Inflammatory macrophage treated with lipopolysaccharide for 1 hour (primary cell): Measurements from ENCODE around the gene SLC35E1.

Experiments
- DNase-seq, 2 donors: peaks; one replicate each; pipeline ENCODE4 v3.0.0-alpha.2; 2020 to 2022

The SLC35E1 gene

DNA sequence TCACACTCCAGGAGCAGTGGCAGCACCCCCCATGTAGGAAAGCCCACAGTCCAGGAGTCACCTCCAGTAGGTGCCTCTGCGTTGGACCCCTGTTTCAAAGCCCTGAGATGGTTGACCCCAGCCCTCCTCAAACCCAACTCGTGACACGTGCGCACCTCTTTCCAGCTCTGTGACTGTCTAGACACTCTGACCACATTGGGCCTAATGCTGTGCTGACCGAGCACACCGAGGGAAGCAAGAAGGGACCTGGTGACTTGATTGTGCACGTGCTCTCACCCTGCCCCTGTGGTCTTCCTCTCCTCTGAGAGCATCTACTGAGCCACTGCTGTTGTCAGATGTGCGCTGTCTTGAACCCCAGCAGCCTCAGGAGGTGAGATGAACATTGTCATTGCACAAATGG, 22.9 kb upstream of the SLC35E1 start:
- DNase-seq: no peak

DNA sequence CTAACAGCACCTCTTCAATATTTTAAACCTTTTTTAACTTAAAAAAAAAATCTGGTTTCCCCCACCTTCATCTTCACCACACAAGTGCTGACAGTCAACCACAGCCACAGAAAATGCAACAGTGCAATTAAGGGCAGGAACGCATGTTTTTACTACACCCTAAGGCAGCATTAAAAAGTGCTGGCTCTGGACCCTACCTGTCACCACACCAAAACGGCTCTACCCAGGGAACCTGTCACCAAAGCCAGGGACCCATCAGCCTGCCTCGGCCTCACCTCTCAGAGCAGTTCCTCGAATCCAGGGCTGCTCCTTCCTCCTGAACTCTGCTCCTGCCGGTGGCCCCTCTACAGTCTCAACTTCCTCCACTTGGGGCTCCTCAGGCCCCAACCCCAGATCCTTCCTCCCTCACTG, 22.5 kb upstream of the SLC35E1 start:
- peak in 1 of 2 donors; percentile 5 for DNase-seq

DNA sequence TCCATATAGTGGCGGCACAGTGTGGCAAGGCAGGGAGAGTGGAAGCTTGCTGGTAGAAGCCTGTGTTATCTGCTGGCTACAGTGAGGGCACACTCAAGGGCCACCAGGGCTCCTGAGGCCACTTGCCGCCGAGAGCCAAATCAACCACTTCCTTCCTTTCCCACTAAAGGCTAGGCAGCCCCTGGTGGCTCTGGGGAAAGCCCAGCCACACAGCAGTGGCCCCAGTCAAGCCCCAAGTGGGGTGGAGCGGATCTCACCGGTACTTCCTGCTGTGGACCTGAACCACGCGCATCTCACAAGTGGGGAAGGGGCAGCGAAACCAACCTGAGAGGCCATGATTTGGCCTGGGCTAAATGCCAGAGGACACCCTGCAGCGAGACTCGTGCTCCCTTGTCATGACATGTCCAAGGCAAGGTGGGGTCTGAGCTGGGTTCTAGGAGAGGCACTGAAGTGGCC, 21.9 kb upstream of the SLC35E1 start:
- peak in 1 of 2 donors; percentile 38 for DNase-seq

DNA sequence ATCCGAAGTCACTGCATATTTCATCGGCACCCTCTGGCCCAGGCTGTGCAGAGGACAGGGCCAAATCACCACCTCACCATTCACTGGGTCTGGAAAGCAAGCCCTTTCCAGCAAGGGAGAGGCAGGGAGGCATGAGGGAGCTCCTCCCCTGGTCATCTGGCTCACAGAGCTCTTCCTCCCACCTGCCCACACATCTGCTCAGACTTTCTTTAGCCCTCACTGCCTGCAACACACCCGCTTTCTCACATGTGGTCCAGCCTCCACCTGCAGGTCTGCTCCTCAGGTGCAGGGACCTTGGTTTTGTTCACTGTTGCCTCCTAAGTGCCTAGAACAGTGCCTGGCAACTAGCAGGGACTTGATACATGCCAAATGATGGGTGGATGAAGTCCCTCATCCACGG, 21.0 kb upstream of the SLC35E1 start:
- DNase-seq: no peak

DNA sequence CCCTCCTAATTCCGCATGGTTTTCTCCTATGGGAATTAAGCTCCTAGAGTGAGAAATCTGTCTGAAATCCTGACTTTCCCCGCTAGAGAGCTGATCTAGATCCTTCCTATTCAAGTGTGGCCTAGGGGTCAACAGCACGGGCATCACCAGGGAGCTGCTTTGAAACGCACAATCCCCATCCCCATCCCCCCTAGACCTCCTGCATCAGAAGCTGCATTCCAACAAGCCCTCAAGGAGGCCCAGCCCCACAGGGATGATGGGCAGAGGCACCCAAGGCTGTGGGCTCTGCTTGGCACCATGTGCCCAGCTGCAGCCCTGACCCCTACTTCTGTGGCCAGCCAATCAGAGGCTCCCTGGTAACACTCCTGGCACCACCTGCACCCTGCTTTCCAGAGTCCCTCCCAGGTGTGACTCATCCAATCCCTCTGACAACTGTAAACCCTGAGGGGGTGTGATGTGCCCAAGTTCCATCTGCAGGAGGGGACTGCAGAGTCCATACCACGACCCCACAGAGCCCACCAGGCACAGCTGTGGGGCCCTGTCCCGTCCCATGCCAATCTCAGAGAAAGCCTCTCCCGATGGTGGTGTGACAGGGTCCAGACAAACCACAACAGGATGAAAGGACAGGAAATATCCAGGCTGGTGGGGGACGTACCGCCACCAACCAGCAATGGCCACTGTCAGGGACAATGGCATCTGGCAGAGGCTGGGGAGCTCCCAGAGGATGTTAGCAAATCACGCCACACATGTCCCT, 19.8 kb upstream of the SLC35E1 start:
- DNase-seq: no peak

DNA sequence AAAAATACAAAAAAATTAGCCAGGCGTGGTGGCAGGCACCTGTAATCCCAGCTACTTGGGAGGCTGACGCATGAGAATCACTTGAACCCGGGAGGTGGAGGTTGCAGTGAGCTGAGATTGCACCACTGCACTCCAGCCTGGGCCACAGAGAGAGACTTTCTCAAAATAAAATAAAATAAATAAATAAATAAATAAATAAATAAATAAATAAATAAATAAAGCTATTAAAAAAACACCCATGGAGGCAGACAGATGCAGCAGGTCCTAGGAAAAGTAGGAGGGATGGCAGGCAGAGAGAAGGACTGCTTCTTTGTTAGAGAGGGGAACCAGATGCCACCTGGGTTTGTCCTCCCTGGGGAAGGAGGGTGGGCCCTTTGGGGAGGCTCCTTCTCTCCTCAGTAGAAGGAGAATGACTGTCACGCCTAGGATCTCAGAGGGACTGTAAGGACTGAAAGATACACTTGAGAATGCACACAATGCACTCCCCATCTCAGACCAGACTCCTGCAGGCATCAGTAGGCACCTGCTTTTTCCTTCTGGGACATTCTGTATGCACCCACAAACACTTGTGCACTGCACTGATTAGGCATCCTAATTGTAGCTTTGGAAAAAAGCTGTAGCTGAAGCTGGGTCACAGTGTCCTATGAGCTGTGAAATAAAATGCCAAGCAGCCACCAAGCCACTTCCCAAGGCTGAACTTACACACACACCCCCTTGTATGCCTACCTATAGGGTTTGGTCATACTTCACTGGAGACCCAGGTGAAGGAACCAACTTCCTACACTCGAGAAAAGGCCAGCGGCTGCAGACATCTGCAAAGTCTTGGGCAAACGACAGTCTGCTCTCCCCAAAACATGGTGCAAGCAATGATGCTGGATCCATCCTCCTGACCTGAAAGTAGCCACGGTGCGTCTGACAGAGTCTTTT, 18.9 kb upstream of the SLC35E1 start:
- DNase-seq: no peak

DNA sequence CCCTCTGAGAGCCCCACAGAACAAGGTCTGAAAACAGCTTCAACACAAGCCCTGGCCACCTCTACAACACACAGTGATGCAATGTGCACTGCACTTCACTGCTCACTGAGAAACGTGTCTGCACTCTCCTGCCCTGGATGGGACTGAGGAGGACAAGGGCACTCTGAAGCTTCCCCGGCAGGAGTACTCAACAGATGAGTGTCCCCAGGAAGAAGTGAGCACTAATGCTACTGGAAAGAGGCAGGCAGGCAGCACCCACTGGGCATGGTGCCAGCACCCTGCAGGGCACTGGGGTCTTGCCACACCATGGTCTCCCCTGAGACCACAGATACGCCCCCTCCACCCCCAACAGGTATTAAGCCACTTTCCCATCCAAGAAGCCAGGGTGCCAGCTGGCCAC, 17.7 kb upstream of the SLC35E1 start:
- DNase-seq: no peak

DNA sequence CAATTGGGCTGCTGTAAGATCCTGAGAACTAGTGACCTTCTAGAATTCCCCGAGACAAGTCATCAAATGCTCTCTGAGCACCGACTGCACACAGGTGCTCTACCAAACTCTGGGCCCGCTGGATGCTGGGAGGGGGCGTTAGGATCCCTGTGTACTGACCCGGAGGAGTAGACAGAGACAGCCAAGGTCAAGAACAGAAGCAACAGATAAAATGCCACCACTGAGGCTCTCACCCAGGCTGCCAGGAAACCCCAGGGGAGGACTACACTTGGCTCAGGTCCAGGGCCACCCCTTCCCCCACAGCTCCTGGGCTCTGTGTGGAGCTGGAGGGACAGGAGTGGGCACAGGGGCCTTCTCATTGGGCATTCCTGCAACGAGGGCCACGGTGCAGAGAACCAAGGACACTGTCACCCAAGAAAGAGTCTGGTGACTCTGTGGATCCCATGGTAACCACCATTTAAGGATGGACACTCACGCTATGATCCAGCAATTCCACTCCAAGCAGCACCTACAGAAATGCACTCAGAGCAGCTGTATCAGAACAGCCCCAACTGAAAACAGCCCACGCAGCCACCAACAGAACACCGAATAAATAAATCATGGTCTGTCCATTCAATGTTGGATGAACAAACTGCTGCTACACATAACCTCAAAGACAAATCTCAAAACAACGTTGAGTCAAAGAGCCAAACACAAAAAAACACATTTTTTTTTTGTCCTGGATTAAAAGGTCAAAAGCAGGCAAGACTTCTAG, 16.8 kb upstream of the SLC35E1 start:
- no peak for DNase-seq

DNA sequence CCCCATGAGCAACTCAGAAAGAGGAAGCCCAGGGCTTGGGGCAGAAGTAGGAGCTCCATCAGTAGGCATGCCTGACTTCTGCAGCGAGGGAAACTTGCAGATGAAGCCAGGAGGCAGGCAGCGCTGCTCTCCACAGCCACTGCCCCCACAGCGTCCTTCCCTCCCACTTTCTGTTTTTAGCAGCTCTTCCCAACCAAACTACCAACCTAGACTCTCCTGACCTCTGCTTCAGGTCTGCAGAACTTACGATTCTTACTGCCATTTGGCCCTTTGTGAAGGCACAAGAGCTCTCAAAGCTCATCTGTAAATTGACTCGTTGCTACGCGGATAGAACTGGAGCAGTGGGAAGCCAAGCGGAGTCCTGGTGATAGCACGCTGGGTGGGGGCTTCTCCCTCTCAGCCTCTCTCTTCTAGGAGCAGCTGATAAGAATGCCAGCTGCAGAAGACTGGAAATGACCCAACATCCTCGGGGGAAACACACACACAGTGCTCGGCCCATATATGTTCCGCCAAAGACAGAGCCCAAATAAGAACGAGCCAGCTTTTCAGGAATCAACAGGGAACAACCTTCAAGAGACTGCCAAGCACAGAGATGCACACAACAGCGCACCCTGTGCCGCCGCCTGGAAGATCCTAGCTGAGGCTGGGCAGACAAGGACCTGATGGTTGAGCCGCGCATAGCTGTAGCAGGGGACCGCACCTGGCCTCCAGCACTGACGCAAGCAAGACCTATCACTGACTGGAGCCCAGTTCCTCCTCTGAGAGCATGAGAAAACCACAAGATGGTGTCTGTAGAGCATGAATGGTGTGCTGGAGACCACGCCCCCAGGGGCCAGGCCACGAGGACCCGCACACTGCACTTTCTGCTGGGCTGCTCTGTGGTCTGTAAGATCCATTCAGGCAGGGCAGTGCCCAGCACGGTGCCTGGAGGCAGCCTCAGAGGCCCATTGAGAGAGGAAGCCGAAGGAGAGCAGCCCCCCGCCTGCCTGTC, 15.9 kb upstream of the SLC35E1 start:
- peak in 1 of 2 donors; percentile 70 for DNase-seq

DNA sequence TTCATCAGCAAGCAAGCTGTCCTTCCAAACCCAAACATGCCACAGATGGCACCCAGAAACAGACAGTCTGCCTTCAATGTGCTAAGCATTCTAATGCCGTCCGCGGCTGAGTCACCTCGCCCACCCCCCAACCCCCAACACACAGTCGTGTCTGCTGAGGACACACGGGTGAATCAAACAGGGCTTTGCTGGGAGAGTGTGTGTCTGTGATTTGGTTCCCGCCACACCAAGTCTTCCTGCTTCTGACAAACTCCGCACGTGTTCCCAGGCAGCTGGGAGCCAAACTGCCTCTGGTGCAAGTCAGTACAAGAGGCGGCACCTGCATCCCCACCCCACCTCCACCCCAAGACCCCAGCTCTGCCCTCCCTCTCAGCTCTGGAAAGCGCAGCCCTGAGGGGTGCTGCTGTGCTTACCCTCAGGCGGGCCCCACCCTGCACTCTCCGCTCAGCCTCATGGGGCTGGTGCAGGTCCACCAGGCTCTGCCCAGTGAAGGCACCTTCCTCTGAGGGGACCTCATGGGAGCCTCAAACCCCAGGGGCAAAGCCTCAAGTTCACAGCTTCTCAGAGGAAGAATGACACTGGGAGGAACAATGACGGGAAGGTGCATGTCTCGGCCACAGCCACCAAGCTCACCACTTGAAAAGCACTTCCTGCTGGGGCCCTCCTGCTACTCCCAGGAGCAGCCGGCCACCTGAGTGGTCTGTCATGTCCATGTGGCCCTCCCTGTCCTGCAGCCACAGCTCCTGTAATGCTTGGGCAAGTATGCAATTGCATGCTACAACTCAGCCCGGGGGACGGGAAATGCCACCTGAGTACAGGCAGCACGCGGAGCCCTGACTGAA, 15.0 kb upstream of the SLC35E1 start:
- peak in 1 of 2 donors; percentile 85 for DNase-seq

DNA sequence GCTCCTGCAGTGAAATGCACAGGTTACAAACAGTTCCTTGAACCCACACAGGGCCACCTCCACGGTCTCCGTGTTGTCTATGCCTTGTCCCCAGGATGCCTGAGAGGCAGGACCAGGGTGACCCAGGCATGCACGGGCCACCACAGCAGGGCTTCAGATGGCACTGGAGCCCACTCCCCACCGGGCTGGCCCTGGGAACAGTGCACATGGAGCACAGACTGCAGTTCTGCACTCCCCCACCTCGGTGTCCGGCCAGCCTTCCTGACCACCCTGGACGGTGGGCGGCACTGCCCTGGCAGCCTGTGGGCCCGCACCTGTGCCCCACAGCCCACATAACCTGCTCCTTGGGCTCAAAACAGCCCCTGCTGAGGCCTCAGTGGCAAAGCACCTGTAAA, 14.3 kb upstream of the SLC35E1 start:
- DNase-seq: no peak

DNA sequence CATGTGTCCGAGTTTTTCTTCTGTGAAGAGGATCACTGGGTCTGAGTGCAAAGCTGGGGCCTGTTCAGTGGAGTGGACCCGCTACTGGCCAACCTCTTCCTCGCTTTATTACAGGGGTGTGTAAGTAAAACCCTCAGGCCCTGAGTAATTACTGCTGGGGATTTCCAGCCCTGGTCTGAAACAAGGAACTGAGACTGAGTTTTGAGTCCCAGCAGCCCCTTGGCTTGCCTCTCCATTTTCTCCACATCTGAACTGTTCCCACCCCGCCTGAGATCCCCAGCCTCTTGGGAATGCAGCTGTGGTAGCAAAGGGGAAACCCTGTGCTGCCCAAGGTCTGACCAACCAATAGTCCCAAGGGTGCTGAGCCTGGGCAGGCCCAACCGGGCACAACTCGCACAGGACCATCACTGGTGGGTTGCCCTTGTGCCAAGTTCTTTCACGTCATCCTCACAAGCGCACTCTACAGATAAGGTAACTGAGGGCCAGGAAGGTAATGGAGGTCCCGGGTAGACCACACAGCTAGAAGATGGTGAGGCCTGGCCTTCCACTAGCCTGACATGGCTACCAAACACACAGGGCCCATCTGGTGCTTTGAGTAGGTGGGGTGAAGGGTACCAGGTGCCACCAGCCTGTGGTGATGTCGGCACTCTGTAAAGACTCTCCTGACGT, 13.7 kb upstream of the SLC35E1 start:
- peak; percentile 83 to 92 for DNase-seq

DNA sequence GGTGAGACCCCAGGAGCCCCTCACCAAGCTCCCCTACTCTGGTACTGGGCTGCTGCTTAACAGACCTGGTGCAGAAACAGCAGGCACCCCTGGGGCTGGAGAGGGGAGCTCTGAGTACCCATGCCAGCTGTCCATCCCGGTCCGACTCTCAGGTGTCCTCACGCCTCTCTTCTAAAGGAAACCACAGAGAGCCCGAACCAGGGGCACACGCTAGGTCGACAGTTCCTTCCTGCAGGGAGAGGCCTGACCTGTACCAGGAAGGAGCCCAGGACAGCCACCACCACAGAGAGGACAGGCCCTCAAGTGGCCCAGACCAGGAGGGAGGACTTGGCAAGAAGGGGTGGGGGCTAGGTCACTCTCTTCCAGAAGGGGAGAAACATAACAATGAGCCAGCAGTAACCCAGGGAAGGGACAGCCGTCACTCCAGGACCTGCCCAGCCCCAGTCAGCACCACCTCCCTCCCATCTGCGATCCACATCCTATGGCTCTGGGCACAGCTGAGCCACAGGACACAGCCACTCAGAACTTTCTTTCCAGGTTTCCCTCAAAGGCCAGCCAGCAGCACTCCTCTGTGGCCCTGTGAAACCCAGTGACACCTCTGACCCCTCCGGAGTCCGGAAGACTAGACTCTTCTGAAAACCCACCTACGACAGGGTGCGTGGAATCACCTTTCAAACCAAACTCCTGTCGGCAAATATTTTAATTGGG, 13.0 kb upstream of the SLC35E1 start:
- DNase-seq: no peak

DNA sequence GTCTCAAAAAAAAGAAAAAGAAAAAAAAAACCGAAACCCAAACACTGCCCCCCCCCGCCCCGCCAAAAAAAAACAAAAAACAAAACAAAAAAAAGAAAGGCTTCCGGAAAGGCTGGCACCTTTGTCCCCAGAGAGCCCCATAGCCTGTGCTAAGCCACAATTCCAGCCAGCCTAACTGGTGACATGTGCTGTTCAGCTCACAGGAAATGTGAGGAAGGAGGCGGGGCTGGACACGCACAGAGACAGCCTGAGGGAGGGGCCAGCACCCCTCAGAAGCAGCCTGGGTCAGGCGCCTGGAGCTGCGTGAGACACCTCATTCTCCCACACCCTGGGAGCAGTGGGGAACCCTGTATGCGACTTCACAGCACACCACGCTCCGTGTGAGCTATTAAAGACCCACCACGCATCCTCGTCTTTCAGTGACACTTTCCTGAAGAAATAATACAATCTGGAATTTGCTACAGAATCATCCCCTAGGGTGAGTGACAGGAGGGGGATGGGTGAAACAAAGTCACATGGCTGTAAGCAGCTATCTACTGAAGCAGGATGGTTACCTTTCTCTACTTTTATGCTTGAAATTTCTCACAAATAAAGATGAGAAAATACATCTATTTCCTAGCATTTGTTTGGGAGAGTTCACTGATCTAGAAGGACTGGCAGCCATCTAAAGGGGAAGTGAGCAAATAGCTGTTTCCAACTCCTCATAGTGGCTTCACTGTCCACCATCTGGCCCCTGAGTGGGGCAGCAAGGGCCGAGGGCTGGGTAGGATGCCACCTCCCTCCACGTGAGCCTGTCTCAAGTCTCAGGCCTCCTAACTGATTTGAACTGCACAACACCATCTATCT, 12.3 kb upstream of the SLC35E1 start:
- DNase-seq: peak; percentile 70 to 89

DNA sequence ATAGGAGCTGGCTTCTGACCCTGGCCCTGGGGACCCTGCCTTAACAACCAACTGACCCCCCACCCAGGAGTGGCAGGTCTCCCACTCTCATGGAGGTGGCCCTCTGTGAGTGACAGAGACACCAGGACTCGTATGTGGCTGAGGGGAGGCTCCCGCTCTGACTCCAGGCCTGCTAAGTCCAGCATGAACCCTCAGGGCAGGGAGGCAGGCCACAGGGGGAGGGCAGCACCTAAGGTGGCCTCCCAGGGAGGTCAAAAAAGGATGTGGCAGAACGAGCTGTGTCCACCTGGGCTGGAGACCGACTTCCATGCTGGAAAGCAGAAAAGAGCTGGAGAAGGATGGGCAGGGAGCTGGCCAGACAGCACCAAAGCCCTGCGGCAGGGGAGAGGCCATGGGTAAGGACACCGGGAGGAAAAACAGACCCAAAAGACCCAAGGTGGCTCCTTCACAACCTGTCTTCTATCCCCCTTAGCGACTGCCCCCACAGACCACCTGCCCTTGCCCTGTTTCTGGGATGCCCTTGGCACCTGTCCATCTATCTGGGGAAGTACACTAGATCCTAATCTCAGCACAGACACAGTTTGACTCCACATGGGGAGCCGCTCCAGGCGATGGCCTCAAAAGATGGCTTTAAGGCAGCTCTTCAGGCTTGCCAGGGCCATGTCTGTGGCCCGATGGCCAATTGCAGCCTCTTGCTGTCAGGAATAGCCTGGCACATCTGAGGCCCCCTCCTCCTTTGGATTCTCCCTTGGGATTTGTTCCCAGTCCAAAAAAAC, 10.5 kb upstream of the SLC35E1 start:
- no peak for DNase-seq

DNA sequence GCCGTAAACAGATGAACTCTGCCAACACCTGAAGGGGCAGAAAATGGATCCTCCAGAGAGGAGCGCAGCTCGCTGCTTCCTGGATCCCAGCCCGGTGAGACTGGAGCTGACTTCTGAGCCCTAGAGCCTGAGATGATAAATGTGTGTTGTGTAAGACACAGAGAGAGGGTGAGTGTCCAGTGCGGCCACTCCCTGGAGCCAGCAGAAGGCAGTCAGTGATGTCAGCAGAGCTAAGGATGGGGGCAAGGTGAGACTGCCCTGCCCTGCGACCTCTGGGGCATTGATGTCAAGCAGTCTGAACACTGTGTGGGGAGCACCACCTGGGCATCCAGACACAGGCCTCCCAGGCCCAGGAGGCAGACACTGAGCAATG, 9.7 kb upstream of the SLC35E1 start:
- DNase-seq: no peak

DNA sequence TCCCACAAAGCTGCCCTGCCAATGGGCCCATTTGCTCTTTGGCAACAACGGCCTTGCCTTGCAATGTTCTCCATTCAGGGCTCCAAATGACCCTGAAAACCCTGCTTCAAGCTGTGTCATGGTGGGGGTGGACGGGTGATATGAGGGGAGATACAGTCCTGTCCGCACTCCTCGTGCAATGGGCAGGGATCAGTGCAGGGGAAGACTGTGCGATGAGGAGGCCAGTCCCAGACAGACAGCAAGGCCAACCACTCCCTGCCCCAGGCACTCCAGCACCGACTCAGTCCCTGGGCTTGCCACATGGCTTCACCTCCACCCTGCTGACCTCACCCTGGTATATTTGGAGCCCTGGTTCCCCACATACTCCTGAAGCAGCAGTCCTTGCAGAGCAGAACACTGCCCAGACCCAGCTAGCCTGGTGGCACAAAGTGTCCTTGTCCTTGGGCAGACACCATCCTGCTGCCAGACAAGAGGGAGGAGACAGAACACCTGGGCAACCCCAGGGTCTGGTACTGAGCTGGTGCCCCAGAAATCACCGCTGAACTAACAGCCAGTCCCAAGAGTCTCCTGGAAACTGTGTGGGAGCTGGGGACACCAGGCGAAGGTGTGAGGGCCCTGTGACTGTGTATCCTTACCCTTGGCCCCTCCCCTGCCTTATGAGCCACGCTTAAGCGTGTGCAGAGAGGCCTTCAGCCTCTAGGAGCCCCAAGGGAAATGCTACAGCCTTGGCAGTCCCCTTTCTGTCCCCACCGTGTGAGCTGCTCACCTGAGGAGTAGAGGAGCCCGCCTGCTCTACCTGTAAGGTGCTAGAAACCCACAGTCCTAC, 9.1 kb upstream of the SLC35E1 start:
- no peak for DNase-seq
